ENCODE results near the gene SAT2. TPM values are rescaled to one million over a fixed set of nuclear protein-coding genes. Genes with fewer than 3 reads are reported as not detected.

The SAT2 gene
- total RNA-seq, 1 experiment from 2014 or later, result 54.9 TPM

- peak; percentile 54 for DNase-seq (ENCODE audit: low read depth, low spot score)
- no peak overlapping the region for H3K27ac ChIP-seq (ENCODE audit: low read depth, low read length)
- no peaks in the 10 kb centered on the region for H4K20me1 ChIP-seq (ENCODE audit: insufficient read depth)
- no peak overlapping the region for H3K4me2 ChIP-seq (ENCODE audit: low read length)
- H3K9me2 ChIP-seq (ENCODE audit: insufficient read depth), result no peaks in the 10 kb centered on the region
- POLR2A ChIA-PET, result interaction anchor here (1.0 to 3.7 kb wide), 3 partner anchors 11 to 55 kb away, joined by 5 to 31 read pairs (median 6); partner anchors contain the start of genes MPDU1, TP53 and WRAP53
- no peaks in the 10 kb centered on the region for H3K79me2 ChIP-seq (ENCODE audit: insufficient read depth, low read length)
- CTCF ChIA-PET, result interaction anchor here (0.6 to 5.4 kb wide), 15 partner anchors 9 to 409 kb away, joined by 3 to 54 read pairs (median 4); partner anchors contain the start of genes FXR2, MPDU1, TP53 and WRAP53
- peak; percentile 74 for ATAC-seq
- RAD21 ChIA-PET (ENCODE audit: low non-redundant PET in 1 of 2, low total read pairs in 2 of 2, uncharacterized antibody in 2 of 2, unreplicated experiment in 2 of 2), result interaction anchor here (0.8 to 1.0 kb wide), 3 partner anchors 45 to 55 kb away, joined by 3 to 5 read pairs (median 3); partner anchors contain the start of gene TP53 (in 2 of the 2)
- H3K27me3 ChIP-seq (ENCODE audit: insufficient read depth, low read length), result no peaks in the 10 kb centered on the region
- H3K9me3 ChIP-seq (ENCODE audit: control insufficient read depth in 1 of 2, insufficient read depth in 1 of 2, low read depth in 1 of 2, low read length in 2 of 2), result no peaks in the 10 kb centered on the region
- no peak overlapping the region for H2AFZ ChIP-seq (ENCODE audit: low read depth, low read length, poor library complexity, severe bottlenecking)
- H3K9ac ChIP-seq (ENCODE audit: low read length), result no peak overlapping the region
- no peak overlapping the region for H3K4me3 ChIP-seq (replicated peaks in 1 of 2; ENCODE audit: low read depth in 1 of 2, low read length in 2 of 2)
- H3K36me3 ChIP-seq (ENCODE audit: control insufficient read depth in 1 of 2, insufficient read depth in 2 of 2, low read length in 2 of 2), result no peaks in the 10 kb centered on the region
- BruUV-seq (replicated peaks), result no TSS peak
- H3K4me1 ChIP-seq (ENCODE audit: control insufficient read depth in 1 of 2, insufficient read depth in 2 of 2, low read length in 2 of 2), result peaks cover 4 to 10% of the 10 kb centered on the region in 2 experiments; a peak in 3 of 4 replicates
- TF ChIP-seq CTCF (IDR thresholded peaks at IDR 0.05 in 2 of 3, conservative IDR thresholded peaks at IDR 0.05 in 1 of 3; ENCODE audit: borderline replicate concordance in 1 of 3, insufficient read depth in 1 of 3, low read depth in 2 of 3, low read length in 2 of 3), result peak; percentile 58 to 67 (median 60); a peak in 5 of 6 replicates
- TF ChIP-seq SP1 (IDR thresholded peaks at IDR 0.05; ENCODE audit: low read depth), result no peak
- peak; percentile 66 for TF ChIP-seq ZFX (IDR thresholded peaks at IDR 0.05)
- TF ChIP-seq EGR1 (IDR thresholded peaks at IDR 0.05; ENCODE audit: low read depth), result no peak
- TF ChIP-seq CBX3 (IDR thresholded peaks at IDR 0.05; ENCODE audit: low read depth), result no peak
- TF ChIP-seq RAD21 (IDR thresholded peaks at IDR 0.05; ENCODE audit: low read depth), result peak; percentile 69
- TF ChIP-seq ZNF274 (IDR thresholded peaks at IDR 0.05; ENCODE audit: low read depth, low read length), result no peak
- intact Hi-C loops (cut with micrococcal nuclease), result loop anchor here (1.0 to 5.0 kb wide), 2 partner anchors 55 to 425 kb away; partner anchors contain the start of gene TP53
Measured at GRCh38 chr17:7632492-7632894, 4.9 kb upstream of the SAT2 start.

Data from HCT116 (cell line).